HCT116 (cell line): ENCODE data around the gene FOXA1. TPM values are rescaled to one million over a fixed set of nuclear protein-coding genes. Genes with fewer than 3 reads are reported as not detected.

Experiments used
- ATAC-seq: fragments of 200-7000 bp; cut with Tn5 transposase; 2 replicates; pipeline ENCODE4 v1.9.1; 2020; ENCODE audit warnings: mild to moderate bottlenecking, moderate library complexity
- BruUV-seq: library from RNA; stranded (reverse); fragments of 400-500 nt; replicated peaks from 2 replicates; lab custom pipeline; 2021; lab: Mats Ljungman, UMichigan
- CTCF ChIA-PET: fragments of 300-600 bp; sonication (Branson Sonifier 250); formaldehyde crosslinking; loops from one replicate; lab custom pipeline; 2021; ENCODE audit warnings: antibody characterized with exemption; lab: Charles Lee
- POLR2A ChIA-PET: fragments of 300-600, 350-600 bp; sonication (Branson Sonifier 250); formaldehyde crosslinking; loops from one replicate; lab custom pipeline; 2021; ENCODE audit warnings: antibody characterized with exemption; lab: Charles Lee
- RAD21 ChIA-PET, 2 experiments: fragments of 300-600 bp; sonication (Branson Sonifier 250); formaldehyde crosslinking; loops; one replicate each; lab custom pipeline; 2023; ENCODE audit warnings: low total read pairs in 2 of 2; ENCODE audit not compliant: uncharacterized antibody in 2 of 2, unreplicated experiment in 2 of 2, low non-redundant PET in 1 of 2; lab: Charles Lee
- DNase-seq: peaks from one replicate; pipeline ENCODE4 v3.0.0-alpha.2; 2010; ENCODE audit warnings: low read depth, low spot score
- H2AFZ ChIP-seq: fragments of 200-600 bp; shearing (Covaris generic), sonication (generic); 2 replicates; pipeline ENCODE4 v1.6.1; 2017; ENCODE audit warnings: low read depth, mixed run types, mixed read lengths, antibody characterized with exemption, low read length; ENCODE audit not compliant: poor library complexity, severe bottlenecking
- H3K27ac ChIP-seq: 2 replicates; pipeline ENCODE4 v1.5.1; 2012; ENCODE audit warnings: low read depth, low read length
- H3K27me3 ChIP-seq: fragments of 200-600 bp; sonication (generic); 2 replicates; pipeline ENCODE4 v1.6.1; 2016; ENCODE audit warnings: mixed run types, low read length, mixed read lengths; ENCODE audit not compliant: insufficient read depth
- H3K36me3 ChIP-seq, 2 experiments: fragments of 200-500 bp in 1 of 2; fragments of 200-600 bp in 1 of 2; sonication (Bioruptor generic) in 1 of 2; sonication (generic) in 1 of 2; 2 replicates each; pipeline versions ENCODE4 v1.5.1 to v1.6.1; 2014 to 2016; ENCODE audit warnings: low read length in 2 of 2, inconsistent platforms in 1 of 2, mixed read lengths in 1 of 2, mixed run types in 1 of 2; ENCODE audit not compliant: insufficient read depth in 2 of 2, control insufficient read depth in 1 of 2
- H3K4me1 ChIP-seq, 2 experiments: fragments of 200-600 bp in 1 of 2; sonication (generic) in 1 of 2; 2 replicates each; pipeline versions ENCODE4 v1.5.1 to v1.6.1; 2012 to 2017; ENCODE audit warnings: low read length in 2 of 2, inconsistent platforms in 1 of 2, mild to moderate bottlenecking in 1 of 2, mixed read lengths in 1 of 2, mixed run types in 1 of 2, moderate library complexity in 1 of 2; ENCODE audit not compliant: insufficient read depth in 2 of 2, control insufficient read depth in 1 of 2
- H3K4me2 ChIP-seq: fragments of 200-600 bp; sonication (generic); 2 replicates; pipeline ENCODE4 v1.6.1; 2017; ENCODE audit warnings: mixed run types, low read length, mixed read lengths
- H3K4me3 ChIP-seq, 2 experiments: fragments of 200-600 bp in 1 of 2; sonication (generic) in 1 of 2; replicated peaks in 1 of 2; 2 replicates each; pipeline ENCODE4 v1.5.1; 2011 to 2016; ENCODE audit warnings: low read length in 2 of 2, control low read depth in 1 of 2, low read depth in 1 of 2, mild to moderate bottlenecking in 1 of 2, mixed read lengths in 1 of 2, mixed run types in 1 of 2
- H3K79me2 ChIP-seq: fragments of 200-600 bp; sonication (generic); 2 replicates; pipeline ENCODE4 v1.6.1; 2017; ENCODE audit warnings: mild to moderate bottlenecking, mixed run types, low read length, moderate library complexity, mixed read lengths; ENCODE audit not compliant: insufficient read depth
- H3K9ac ChIP-seq: fragments of 200-600 bp; sonication (generic); 2 replicates; pipeline ENCODE4 v1.6.1; 2016; ENCODE audit warnings: low read length, mixed read lengths
- H3K9me2 ChIP-seq: fragments of 200-600 bp; sonication (generic), shearing (Covaris generic); 2 replicates; pipeline ENCODE4 v1.6.1; 2017; ENCODE audit warnings: mixed run types, mild to moderate bottlenecking, moderate library complexity; ENCODE audit not compliant: insufficient read depth
- H3K9me3 ChIP-seq, 2 experiments: fragments of 200-500 bp in 1 of 2; fragments of 200-600 bp in 1 of 2; sonication (Bioruptor generic) in 1 of 2; sonication (generic) in 1 of 2; 2 replicates each; pipeline ENCODE4 v1.6.1; 2014 to 2017; ENCODE audit warnings: low read length in 2 of 2, mixed read lengths in 2 of 2, inconsistent platforms in 1 of 2, low read depth in 1 of 2, mild to moderate bottlenecking in 1 of 2, mixed run types in 1 of 2, moderate library complexity in 1 of 2; ENCODE audit not compliant: control insufficient read depth in 1 of 2, insufficient read depth in 1 of 2
- H4K20me1 ChIP-seq: fragments of 200-600 bp; sonication (generic), shearing (Covaris generic); 2 replicates; pipeline ENCODE4 v1.6.1; 2017; ENCODE audit warnings: mixed run types, mild to moderate bottlenecking, moderate library complexity; ENCODE audit not compliant: insufficient read depth
- ATF3 ChIP-seq: IDR thresholded peaks from 2 replicates; pipeline ENCODE4 v1.6.1; 2012
- CBX3 ChIP-seq: IDR thresholded peaks from 2 replicates; pipeline ENCODE4 v1.6.1; 2012; ENCODE audit warnings: low read depth
- CEBPB ChIP-seq: IDR thresholded peaks from 2 replicates; pipeline ENCODE4 v1.6.1; 2012; ENCODE audit warnings: low read depth
- CTCF ChIP-seq, 3 experiments: fragments of 200-600 bp in 1 of 3; sonication (generic) in 1 of 3; IDR thresholded peaks in 2 of 3; conservative IDR thresholded peaks in 1 of 3; 2 replicates each; pipeline ENCODE4 v1.5.1; 2012 to 2017; ENCODE audit warnings: low read depth in 2 of 3, low read length in 2 of 3, antibody characterized with exemption in 1 of 3, borderline replicate concordance in 1 of 3, control low read depth in 1 of 3, mild to moderate bottlenecking in 1 of 3, mixed read lengths in 1 of 3, mixed run types in 1 of 3, moderate library complexity in 1 of 3; ENCODE audit not compliant: insufficient read depth in 1 of 3
- EGR1 ChIP-seq: IDR thresholded peaks from 2 replicates; pipeline ENCODE4 v1.6.1; 2012; ENCODE audit warnings: low read depth
- ELF1 ChIP-seq: IDR thresholded peaks from 2 replicates; pipeline ENCODE4 v1.6.1; 2012; ENCODE audit warnings: low read depth, borderline replicate concordance
- EZH2 ChIP-seq: fragments of 200-600 bp; sonication (generic); IDR thresholded peaks from 2 replicates; pipeline ENCODE4 v1.6.1; 2017; ENCODE audit warnings: antibody characterized with exemption, mixed run types
- EZH2phosphoT487 ChIP-seq: fragments of 200-600 bp; IDR thresholded peaks from 2 replicates; pipeline ENCODE4 v1.6.1; 2018; ENCODE audit warnings: antibody characterized with exemption, borderline replicate concordance
- FOSL1 ChIP-seq: IDR thresholded peaks from 2 replicates; pipeline ENCODE4 v1.6.1; 2012; ENCODE audit warnings: low read depth
- JUND ChIP-seq: IDR thresholded peaks from 2 replicates; pipeline ENCODE4 v1.6.1; 2012
- MAX ChIP-seq: IDR thresholded peaks from 2 replicates; pipeline ENCODE4 v1.6.1; 2012
- POLR2A ChIP-seq: IDR thresholded peaks from 2 replicates; pipeline ENCODE4 v1.7.0; 2011; ENCODE audit warnings: borderline replicate concordance; ENCODE audit not compliant: insufficient read depth, insufficient read length; ENCODE audit errors: extremely low read depth
- POLR2AphosphoS5 ChIP-seq: IDR thresholded peaks from 2 replicates; pipeline ENCODE4 v1.6.1; 2011; ENCODE audit warnings: mild to moderate bottlenecking, low read depth, low read length, moderate library complexity
- RAD21 ChIP-seq: IDR thresholded peaks from 2 replicates; pipeline ENCODE4 v1.6.1; 2012; ENCODE audit warnings: low read depth, mild to moderate bottlenecking
- SIN3A ChIP-seq: IDR thresholded peaks from 2 replicates; pipeline ENCODE4 v1.6.1; 2012; ENCODE audit warnings: low read depth
- SRF ChIP-seq: IDR thresholded peaks from 2 replicates; pipeline ENCODE4 v1.6.1; 2012; ENCODE audit warnings: low read depth
- TCF7L2 ChIP-seq: IDR thresholded peaks from 2 replicates; pipeline ENCODE4 v1.7.0; 2011; ENCODE audit warnings: borderline replicate concordance, inconsistent platforms; ENCODE audit not compliant: insufficient read depth, insufficient read length; ENCODE audit errors: extremely low read depth
- ZBTB33 ChIP-seq: IDR thresholded peaks from 2 replicates; pipeline ENCODE4 v1.6.1; 2011; ENCODE audit warnings: mild to moderate bottlenecking, low read length, moderate library complexity; ENCODE audit not compliant: insufficient replicate concordance; ENCODE audit errors: extremely low read depth
- ZFX ChIP-seq: fragments of 450-650 bp; IDR thresholded peaks from 2 replicates; pipeline ENCODE4 v1.6.1; 2017
- ZNF274 ChIP-seq: fragments of 200-500 bp; sonication (Bioruptor generic); IDR thresholded peaks from 2 replicates; pipeline ENCODE4 v1.6.1; 2014; ENCODE audit warnings: mild to moderate bottlenecking, low read depth, low read length, inconsistent platforms
- intact Hi-C: fragments of 100-400 bp; cut with micrococcal nuclease; formaldehyde crosslinking; loops from 2 replicates; pipeline ENCODE4 v1.10.0; 2022
- total RNA-seq: library from RNA; stranded (reverse); gene quantifications from one replicate; pipeline ENCODE4 v1.2.1, GENCODE V29; 2021; ENCODE audit not compliant: unreplicated experiment

The FOXA1 gene
- total RNA-seq, 1 experiment from 2014 or later = 1.3 TPM

GRCh38 chr14:37596790-37597472 is 1.9 kb upstream of the FOXA1 start:
- no peak overlapping the region for H3K27ac ChIP-seq
- TF ChIP-seq EZH2 = no peak
- TF ChIP-seq ZBTB33 = no peak
- no peak for TF ChIP-seq ATF3
- TF ChIP-seq FOSL1 = no peak
- no peak for TF ChIP-seq POLR2A
- TF ChIP-seq POLR2AphosphoS5 = no peak
- no peak for TF ChIP-seq EZH2phosphoT487
- TF ChIP-seq ZFX = no peak
- no peak for TF ChIP-seq SIN3A
- TF ChIP-seq JUND = no peak
- no peak for TF ChIP-seq RAD21
- TF ChIP-seq MAX = no peak
- no peak for TF ChIP-seq EGR1
- TF ChIP-seq SRF = no peak
- TF ChIP-seq CEBPB = no peak
- no peak for TF ChIP-seq ELF1
- TF ChIP-seq CTCF (IDR thresholded peaks at IDR 0.05 in 2 of 3, conservative IDR thresholded peaks at IDR 0.05 in 1 of 3; ENCODE audit: borderline replicate concordance in 1 of 3, insufficient read depth in 1 of 3, low read depth in 2 of 3, low read length in 2 of 3) = no peak
- no peak for TF ChIP-seq CBX3
- TF ChIP-seq ZNF274 = no peak
- TF ChIP-seq TCF7L2 = no peak
- TF ChIP-seq, all 23 proteins: peak for 0
- no peak overlapping the region for H3K4me3 ChIP-seq
- DNase-seq (no peak), ATAC-seq (no peak)
- H3K27me3 ChIP-seq = no peaks in the 10 kb centered on the region
- no peak overlapping the region for H3K4me2 ChIP-seq
- H3K9ac ChIP-seq = no peak overlapping the region
- H2AFZ ChIP-seq = no peak overlapping the region
- intact Hi-C loops = no loop called here
- peaks cover 5 to 14% of the 10 kb centered on the region in 2 experiments; a peak in 3 of 4 replicates for H3K4me1 ChIP-seq
- no peaks in the 10 kb centered on the region for H3K36me3 ChIP-seq
- H3K79me2 ChIP-seq = no peaks in the 10 kb centered on the region
- H3K9me2 ChIP-seq = no peaks in the 10 kb centered on the region
- ChIA-PET POLR2A (no interaction called here), CTCF (interaction anchor here (0.7 to 1.1 kb wide), 2 partner anchors 350 to 364 kb away, joined by 3 read pairs; no protein-coding TSS in a partner anchor), RAD21 (no interaction called here)
- no peaks in the 10 kb centered on the region for H3K9me3 ChIP-seq
- no TSS peak for BruUV-seq
- no peaks in the 10 kb centered on the region for H4K20me1 ChIP-seq
